ENCODE data around the gene ZSCAN29. TPM values are rescaled to one million over a fixed set of nuclear protein-coding genes. Genes with fewer than 3 reads are reported as not detected.

ZSCAN29 gene
- polyA plus RNA-seq, 1 donor from 2014 or later: 37.5 TPM

GRCh38 chr15:43414196-43414595 lies 43.4 kb upstream of the ZSCAN29 start:
- H4K20me1 ChIP-seq (ENCODE audit: insufficient read depth): no peaks in the 10 kb centered on the region
- H3K9me3 ChIP-seq (ENCODE audit: low read length): no peaks in the 10 kb centered on the region
- H3K9ac ChIP-seq (ENCODE audit: low read length): no peak overlapping the region
- H3K79me2 ChIP-seq (replicated peaks; ENCODE audit: insufficient read depth, low read length): no peaks in the 10 kb centered on the region
- no peak overlapping the region for H3K4me3 ChIP-seq (ENCODE audit: low read length)
- H2AFZ ChIP-seq (ENCODE audit: low read depth, low read length): no peak overlapping the region
- H3K27ac ChIP-seq (ENCODE audit: low read length): no peak overlapping the region
- H3K4me2 ChIP-seq (ENCODE audit: low read length): no peak overlapping the region
- TF ChIP-seq REST (IDR thresholded peaks at IDR 0.05; ENCODE audit: borderline replicate concordance) (no peak), POLR2AphosphoS5 (IDR thresholded peaks at IDR 0.05) (no peak), EP300 (conservative IDR thresholded peaks at IDR 0.05; ENCODE audit: poor library complexity, severe bottlenecking) (no peak), RAD21 (conservative IDR thresholded peaks at IDR 0.05) (no peak), SMC3 (conservative IDR thresholded peaks at IDR 0.05; ENCODE audit: poor library complexity) (no peak), MXI1 (conservative IDR thresholded peaks at IDR 0.05; ENCODE audit: poor library complexity, severe bottlenecking) (no peak), CTCF (IDR thresholded peaks at IDR 0.05; ENCODE audit: poor library complexity, severe bottlenecking) (no peak), EZH2 (IDR thresholded peaks at IDR 0.05; ENCODE audit: borderline replicate concordance, insufficient read depth, low read length, poor library complexity, severe bottlenecking) (no peak), TAF1 (IDR thresholded peaks at IDR 0.05; ENCODE audit: low read depth) (no peak)
- no peaks in the 10 kb centered on the region for H3K9me2 ChIP-seq (ENCODE audit: insufficient read depth, low read length)
- H3K27me3 ChIP-seq (ENCODE audit: insufficient read depth, low read depth, low read length): no peaks in the 10 kb centered on the region
- no peaks in the 10 kb centered on the region for H3F3A ChIP-seq (ENCODE audit: insufficient read depth, low read length, poor library complexity, severe bottlenecking)
- H3K36me3 ChIP-seq (ENCODE audit: insufficient read depth, low read length): peaks cover 9% of the 10 kb centered on the region

- H3K27ac ChIP-seq (ENCODE audit: low read length): no peak overlapping the region
- no peak overlapping the region for H3K9ac ChIP-seq (ENCODE audit: low read length)
- H2AFZ ChIP-seq (ENCODE audit: low read depth, low read length): no peak overlapping the region
- no peaks in the 10 kb centered on the region for H3K79me2 ChIP-seq (replicated peaks; ENCODE audit: insufficient read depth, low read length)
- no peak overlapping the region for H3K4me2 ChIP-seq (ENCODE audit: low read length)
- TF ChIP-seq REST (IDR thresholded peaks at IDR 0.05; ENCODE audit: borderline replicate concordance): no peak
- TF ChIP-seq TAF1 (IDR thresholded peaks at IDR 0.05; ENCODE audit: low read depth): no peak
- TF ChIP-seq CTCF (IDR thresholded peaks at IDR 0.05; ENCODE audit: poor library complexity, severe bottlenecking): no peak
- no peak for TF ChIP-seq RAD21 (conservative IDR thresholded peaks at IDR 0.05)
- TF ChIP-seq EP300 (conservative IDR thresholded peaks at IDR 0.05; ENCODE audit: poor library complexity, severe bottlenecking): no peak
- no peak for TF ChIP-seq POLR2AphosphoS5 (IDR thresholded peaks at IDR 0.05)
- no peak overlapping the region for H3K4me3 ChIP-seq (ENCODE audit: low read length)
- no peaks in the 10 kb centered on the region for H3K9me3 ChIP-seq (ENCODE audit: low read length)
- peaks cover 24% of the 10 kb centered on the region for H3K36me3 ChIP-seq (ENCODE audit: insufficient read depth, low read length)
- H3F3A ChIP-seq (ENCODE audit: insufficient read depth, low read length, poor library complexity, severe bottlenecking): no peaks in the 10 kb centered on the region
- H3K27me3 ChIP-seq (ENCODE audit: insufficient read depth, low read depth, low read length): no peaks in the 10 kb centered on the region
- no peaks in the 10 kb centered on the region for H3K9me2 ChIP-seq (ENCODE audit: insufficient read depth, low read length)
- H4K20me1 ChIP-seq (ENCODE audit: insufficient read depth): no peaks in the 10 kb centered on the region
These were observed 41.3 kb upstream of the ZSCAN29 start for GRCh38 chr15:43412096-43412495.

All from neural cell (in vitro differentiated cells).